Measurements from ENCODE around the gene GINS1.

DNA sequence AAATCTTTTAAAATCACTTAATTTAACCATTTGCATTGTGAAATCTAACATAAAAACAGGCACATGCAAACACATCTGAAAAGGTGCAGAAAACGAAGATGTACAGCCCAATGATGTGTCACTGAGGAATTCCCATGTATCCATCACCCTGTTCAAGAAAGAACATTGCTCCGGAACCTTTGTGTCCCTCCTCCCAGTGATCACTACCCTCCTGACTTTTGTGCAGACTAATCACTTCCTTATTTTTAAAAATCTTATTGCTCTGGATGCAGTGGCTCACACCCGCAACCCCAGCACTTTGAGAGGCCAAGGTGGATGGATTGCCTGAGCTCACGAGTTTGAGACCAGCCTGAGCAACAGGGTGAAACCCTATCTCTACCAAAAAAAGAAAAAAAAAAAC, 14.6 kb downstream of the GINS1 start:
- TF ChIP-seq POLR2A (IDR thresholded peaks at IDR 0.05) (no peak), POLR2AphosphoS5 (IDR thresholded peaks at IDR 0.05) (no peak), EP300 (IDR thresholded peaks at IDR 0.05) (no peak)
- TF ChIP-seq, protein P1, sequence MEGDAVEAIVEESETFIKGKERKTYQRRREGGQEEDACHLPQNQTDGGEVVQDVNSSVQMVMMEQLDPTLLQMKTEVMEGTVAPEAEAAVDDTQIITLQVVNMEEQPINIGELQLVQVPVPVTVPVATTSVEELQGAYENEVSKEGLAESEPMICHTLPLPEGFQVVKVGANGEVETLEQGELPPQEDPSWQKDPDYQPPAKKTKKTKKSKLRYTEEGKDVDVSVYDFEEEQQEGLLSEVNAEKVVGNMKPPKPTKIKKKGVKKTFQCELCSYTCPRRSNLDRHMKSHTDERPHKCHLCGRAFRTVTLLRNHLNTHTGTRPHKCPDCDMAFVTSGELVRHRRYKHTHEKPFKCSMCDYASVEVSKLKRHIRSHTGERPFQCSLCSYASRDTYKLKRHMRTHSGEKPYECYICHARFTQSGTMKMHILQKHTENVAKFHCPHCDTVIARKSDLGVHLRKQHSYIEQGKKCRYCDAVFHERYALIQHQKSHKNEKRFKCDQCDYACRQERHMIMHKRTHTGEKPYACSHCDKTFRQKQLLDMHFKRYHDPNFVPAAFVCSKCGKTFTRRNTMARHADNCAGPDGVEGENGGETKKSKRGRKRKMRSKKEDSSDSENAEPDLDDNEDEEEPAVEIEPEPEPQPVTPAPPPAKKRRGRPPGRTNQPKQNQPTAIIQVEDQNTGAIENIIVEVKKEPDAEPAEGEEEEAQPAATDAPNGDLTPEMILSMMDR (IDR thresholded peaks at IDR 0.05): no peak

Measured in stomach (tissue), 4 donors.